Calu3 (cell line): ENCODE measurements around the gene DTNB. TPM values are rescaled to one million over a fixed set of nuclear protein-coding genes. Genes with fewer than 3 reads are reported as not detected.

ENCODE experiments used
- BruUV-seq: library from RNA; stranded (reverse); fragments of 400-500 nt; replicated peaks from 2 replicates; lab custom pipeline; 2021; lab: Mats Ljungman, UMichigan
- CTCF ChIA-PET: fragments of 300-600 bp; sonication (Branson Sonifier 250); formaldehyde crosslinking; loops from one replicate; lab custom pipeline; 2022; ENCODE audit warnings: antibody characterized with exemption; lab: Charles Lee
- DNase-seq: peaks from one replicate; pipeline ENCODE4 v3.0.0; 2022
- H3K27ac Mint-ChIP-seq: one replicate; pipeline ENCODE4 v1.8.0; 2022; ENCODE audit warnings: mixed read lengths; ENCODE audit not compliant: unreplicated experiment
- H3K27me3 Mint-ChIP-seq: one replicate; pipeline ENCODE4 v1.8.0; 2022; ENCODE audit warnings: mixed read lengths; ENCODE audit not compliant: unreplicated experiment
- H3K36me3 Mint-ChIP-seq: one replicate; pipeline ENCODE4 v1.8.0; 2022; ENCODE audit warnings: mild to moderate bottlenecking, moderate library complexity, mixed read lengths; ENCODE audit not compliant: insufficient read depth, unreplicated experiment
- H3K4me1 Mint-ChIP-seq: one replicate; pipeline ENCODE4 v1.8.0; 2022; ENCODE audit warnings: mild to moderate bottlenecking, low read depth, mixed read lengths; ENCODE audit not compliant: unreplicated experiment
- H3K4me3 Mint-ChIP-seq: one replicate; pipeline ENCODE4 v1.8.0; 2022; ENCODE audit warnings: mild to moderate bottlenecking, low read depth, moderate library complexity, mixed read lengths; ENCODE audit not compliant: unreplicated experiment
- H3K9me3 Mint-ChIP-seq: one replicate; pipeline ENCODE4 v1.8.0; 2022; ENCODE audit warnings: low read depth, mixed read lengths; ENCODE audit not compliant: unreplicated experiment
- CTCF ChIP-seq: fragments of 200-600 bp; IDR thresholded peaks from one replicate; pipeline ENCODE4 v1.8.0; 2022; ENCODE audit warnings: antibody characterized with exemption; ENCODE audit not compliant: unreplicated experiment
- intact Hi-C: fragments of 100-400 bp; cut with micrococcal nuclease; formaldehyde crosslinking; loops from one replicate; pipeline ENCODE4 v1.10.0; 2022; ENCODE audit not compliant: unreplicated experiment
- total RNA-seq: library from RNA; stranded (reverse); gene quantifications from 2 replicates; pipeline ENCODE4 v1.2.3, GENCODE V29; 2022

Gene DTNB
- total RNA-seq, 1 experiment from 2014 or later, result 27.3 TPM

GRCh38 chr2:25698752-25699151 is 25.4 kb upstream of the DTNB start:
- BruUV-seq, result no TSS peak
- H3K4me1 Mint-ChIP-seq, result peaks cover 7% of the 10 kb centered on the region
- H3K9me3 Mint-ChIP-seq, result no peaks in the 10 kb centered on the region
- H3K27ac Mint-ChIP-seq, result no peak overlapping the region
- no peaks in the 10 kb centered on the region for H3K27me3 Mint-ChIP-seq
- no peak for TF ChIP-seq CTCF
- intact Hi-C loops, result no loop called here
- no peaks in the 10 kb centered on the region for H3K36me3 Mint-ChIP-seq
- no peak overlapping the region for H3K4me3 Mint-ChIP-seq
- CTCF ChIA-PET, result interaction anchor here (0.7 to 4.3 kb wide), 8 partner anchors 9 to 91 kb away, joined by 3 to 43 read pairs (median 3); no protein-coding TSS in a partner anchor
- no peak for DNase-seq

DNA sequence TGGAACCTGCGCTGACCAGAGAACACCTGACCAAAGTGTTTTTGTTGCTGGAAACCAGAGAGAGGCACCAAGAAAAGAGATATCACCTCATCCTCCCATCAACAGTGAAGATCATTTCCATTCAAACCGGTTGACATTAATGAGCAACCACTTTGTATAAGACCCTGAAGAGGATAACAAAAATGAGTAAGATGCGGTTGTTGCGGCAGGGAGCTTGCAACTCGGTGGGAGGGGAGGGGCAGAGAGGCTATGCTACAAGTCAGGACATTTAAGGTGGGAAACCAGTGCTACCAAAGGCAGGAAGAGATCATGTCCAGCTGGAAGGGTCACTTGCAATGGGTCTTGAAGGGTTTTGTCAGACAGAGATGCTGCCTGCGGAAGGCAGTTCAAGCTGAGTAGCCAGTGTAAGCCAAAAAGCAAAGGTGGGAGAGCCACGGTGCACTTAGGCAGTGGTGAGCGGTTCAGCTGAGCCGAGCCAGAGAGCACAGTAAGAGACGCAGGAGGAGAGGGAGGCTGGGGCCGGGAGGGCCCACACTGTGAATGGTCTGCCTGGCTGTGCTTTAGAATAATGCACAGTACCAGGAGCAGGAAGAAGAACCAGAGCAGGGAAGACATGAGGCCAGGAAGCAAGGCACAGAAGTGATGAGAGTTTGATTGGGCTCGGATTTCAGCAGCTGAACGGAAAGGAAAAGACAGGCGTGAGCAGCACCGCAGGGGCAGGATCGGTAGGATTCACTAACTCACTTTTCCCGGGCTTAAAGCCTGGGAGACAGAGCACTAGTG is 24.4 kb upstream of the DTNB start:
- no peak for TF ChIP-seq CTCF
- H3K4me3 Mint-ChIP-seq, result no peak overlapping the region
- no peak overlapping the region for H3K27ac Mint-ChIP-seq
- no peaks in the 10 kb centered on the region for H3K27me3 Mint-ChIP-seq
- no TSS peak for BruUV-seq
- intact Hi-C loops, result no loop called here
- H3K4me1 Mint-ChIP-seq, result peaks cover 7% of the 10 kb centered on the region
- H3K36me3 Mint-ChIP-seq, result no peaks in the 10 kb centered on the region
- no peak for DNase-seq
- H3K9me3 Mint-ChIP-seq, result no peaks in the 10 kb centered on the region
- CTCF ChIA-PET, result interaction anchor here (0.8 to 1.4 kb wide), 2 partner anchors 33 to 79 kb away, joined by 3 to 4 read pairs; no protein-coding TSS in a partner anchor

GRCh38 chr2:25692737-25693445 is 19.5 kb upstream of the DTNB start:
- H3K27me3 Mint-ChIP-seq, result no peaks in the 10 kb centered on the region
- no peaks in the 10 kb centered on the region for H3K36me3 Mint-ChIP-seq
- DNase-seq, result no peak
- no peak overlapping the region for H3K27ac Mint-ChIP-seq
- CTCF ChIA-PET, result interaction anchor here (1.9 kb wide), 1 partner anchor 7 kb away, joined by 12 read pairs; no protein-coding TSS in a partner anchor
- TF ChIP-seq CTCF, result no peak
- peaks cover 10% of the 10 kb centered on the region for H3K4me1 Mint-ChIP-seq
- no peak overlapping the region for H3K4me3 Mint-ChIP-seq
- H3K9me3 Mint-ChIP-seq, result no peaks in the 10 kb centered on the region
- intact Hi-C loops, result no loop called here
- BruUV-seq, result no TSS peak

GRCh38 chr2:25692143-25692542 is 18.8 kb upstream of the DTNB start:
- H3K36me3 Mint-ChIP-seq, result no peaks in the 10 kb centered on the region
- H3K27me3 Mint-ChIP-seq, result no peaks in the 10 kb centered on the region
- TF ChIP-seq CTCF, result no peak
- peak; percentile 58 for DNase-seq
- H3K27ac Mint-ChIP-seq, result no peak overlapping the region
- intact Hi-C loops, result no loop called here
- BruUV-seq, result no TSS peak
- H3K4me1 Mint-ChIP-seq, result peaks cover 10% of the 10 kb centered on the region
- CTCF ChIA-PET, result interaction anchor here (0.7 to 1.9 kb wide), 3 partner anchors 8 to 381 kb away, joined by 5 to 12 read pairs (median 6); no protein-coding TSS in a partner anchor
- H3K4me3 Mint-ChIP-seq, result no peak overlapping the region
- H3K9me3 Mint-ChIP-seq, result no peaks in the 10 kb centered on the region
